ELF-1 (cell line): ENCODE results near the gene STARD9.
"Not testable (repeated sequence)": the region's sequence is repeated elsewhere in the genome, so short reads cannot be mapped to it uniquely, and the experiment has no call there.

ENCODE experiments used
- DNase-seq: peaks from one replicate; pipeline ENCODE4 v3.0.0-alpha.2; 2016; ENCODE audit warnings: low read depth, low spot score

The STARD9 gene

GRCh38 chr15:42575188-42576039, at the start of gene STARD9:
Gene STARD9, plus strand, starts transcription at chr15:42575606. Its CDS starts 110 bp downstream, at chr15:42575716.
- DNase-seq: peak; percentile 100

- no peak for DNase-seq
Measured at GRCh38 chr15:42528970-42529369, 46.4 kb upstream of the STARD9 start.

- DNase-seq: no peak
Measured at GRCh38 chr15:42533246-42533645, 42.2 kb upstream of the STARD9 start.

DNA sequence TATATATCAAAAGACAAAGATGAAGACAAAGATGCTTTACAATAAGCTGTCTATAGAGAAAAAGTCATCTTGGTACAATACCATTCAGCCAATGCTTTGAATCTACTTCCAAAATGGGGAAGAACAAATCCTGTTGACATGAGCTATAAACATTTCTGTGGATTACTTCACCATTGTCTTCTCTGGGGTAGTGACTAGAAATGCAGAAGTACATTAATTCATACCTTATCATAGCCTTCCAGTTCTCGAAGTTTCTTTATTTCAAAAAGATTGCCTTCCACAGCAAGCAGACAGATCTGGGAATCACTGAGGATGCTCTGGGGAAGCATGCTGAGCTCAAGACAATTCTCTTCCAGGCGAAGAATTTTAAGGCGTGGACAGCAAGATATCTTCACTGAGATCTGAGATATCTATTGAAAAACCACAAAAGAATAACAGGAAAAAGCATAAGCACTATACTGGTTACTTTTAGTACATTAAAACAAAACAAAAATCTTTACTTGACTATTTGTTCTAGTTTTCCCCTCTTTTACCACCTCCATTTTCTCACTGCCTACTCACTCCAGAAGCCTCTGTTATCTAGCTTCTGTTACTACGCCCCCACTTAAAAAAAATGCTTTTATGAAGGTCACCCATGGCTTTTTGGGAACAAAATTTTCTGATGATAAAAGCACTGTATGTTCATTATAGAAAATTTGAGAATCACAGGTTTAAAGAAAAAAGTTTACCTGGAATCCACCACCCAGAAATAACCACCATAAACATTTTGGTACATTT, 30.4 kb upstream of the STARD9 start:
- DNase-seq: no peak

DNA sequence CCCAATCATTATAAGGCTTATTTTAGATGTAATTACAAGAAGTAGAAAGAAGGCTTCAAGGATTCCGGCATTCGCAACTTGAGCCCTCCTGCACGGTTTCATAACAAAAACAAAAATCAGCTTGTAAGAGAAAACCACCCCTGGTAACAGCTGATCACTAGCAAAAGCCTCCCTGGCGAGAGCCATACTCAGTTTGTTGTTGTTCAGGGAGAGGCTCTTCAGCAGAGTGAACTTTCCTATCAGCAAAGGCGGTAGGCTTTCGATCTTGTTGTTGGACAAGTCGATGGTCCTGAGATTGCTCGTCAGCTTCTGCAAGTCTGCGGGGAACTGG, 27.5 kb upstream of the STARD9 start:
- DNase-seq: no peak

DNA sequence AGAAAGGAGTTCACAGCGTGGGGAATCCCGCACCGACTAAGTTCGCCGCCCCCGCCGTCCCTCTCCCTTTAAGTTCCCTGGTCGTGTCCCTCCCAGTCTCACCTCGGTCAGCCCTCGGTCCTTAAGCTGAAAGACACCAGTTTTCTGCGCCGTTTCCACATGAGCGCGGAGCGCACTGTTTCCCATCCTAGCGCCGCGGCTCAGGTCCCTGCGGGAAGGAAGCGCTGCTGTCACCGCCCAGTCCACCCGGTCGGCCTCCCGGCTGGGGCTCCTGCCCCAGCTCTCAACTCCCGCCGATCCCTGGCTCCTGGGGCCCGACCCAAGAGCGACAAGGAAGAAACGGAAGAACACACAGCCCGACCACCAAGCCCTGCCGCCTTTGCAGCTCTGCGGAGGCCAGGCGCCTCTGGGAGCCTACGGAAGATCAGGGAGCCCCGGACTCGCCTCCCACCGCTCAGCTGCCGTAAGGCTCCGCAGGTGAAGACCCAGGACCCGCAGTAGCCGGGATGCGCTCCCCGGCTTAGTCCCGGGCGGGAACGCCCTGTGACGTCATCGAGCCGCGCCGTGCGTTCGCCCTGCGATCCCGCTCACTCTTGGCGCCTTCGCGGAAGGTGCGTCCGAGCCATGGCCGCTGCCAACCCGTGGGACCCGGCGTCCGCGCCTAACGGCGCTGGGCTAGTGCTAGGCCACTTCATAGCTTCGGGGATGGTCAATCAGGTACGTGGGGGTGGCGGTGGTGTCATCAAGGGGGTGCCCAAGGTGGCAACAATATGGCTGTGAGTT, 27.0 kb upstream of the STARD9 start, which contains the start of the genes HAUS2 and LRRC57:
Gene HAUS2 (plus strand): TSS at position 590 of the 783 bp plus-strand sequence. CDS start 35 bp downstream, at position 625.
Gene LRRC57 (minus strand): TSS at position 545 of the 783 bp plus-strand sequence. CDS start 359 bp downstream, at position 186.
- DNase-seq: peak; percentile 95

- DNase-seq: no peak
Measured at GRCh38 chr15:42549032-42549491, 26.3 kb upstream of the STARD9 start.

GRCh38 chr15:42549741-42550392, 25.5 kb upstream of the STARD9 start:
- no peak for DNase-seq

- DNase-seq: no peak
Measured at GRCh38 chr15:42553554-42553953, 21.9 kb upstream of the STARD9 start.

DNA sequence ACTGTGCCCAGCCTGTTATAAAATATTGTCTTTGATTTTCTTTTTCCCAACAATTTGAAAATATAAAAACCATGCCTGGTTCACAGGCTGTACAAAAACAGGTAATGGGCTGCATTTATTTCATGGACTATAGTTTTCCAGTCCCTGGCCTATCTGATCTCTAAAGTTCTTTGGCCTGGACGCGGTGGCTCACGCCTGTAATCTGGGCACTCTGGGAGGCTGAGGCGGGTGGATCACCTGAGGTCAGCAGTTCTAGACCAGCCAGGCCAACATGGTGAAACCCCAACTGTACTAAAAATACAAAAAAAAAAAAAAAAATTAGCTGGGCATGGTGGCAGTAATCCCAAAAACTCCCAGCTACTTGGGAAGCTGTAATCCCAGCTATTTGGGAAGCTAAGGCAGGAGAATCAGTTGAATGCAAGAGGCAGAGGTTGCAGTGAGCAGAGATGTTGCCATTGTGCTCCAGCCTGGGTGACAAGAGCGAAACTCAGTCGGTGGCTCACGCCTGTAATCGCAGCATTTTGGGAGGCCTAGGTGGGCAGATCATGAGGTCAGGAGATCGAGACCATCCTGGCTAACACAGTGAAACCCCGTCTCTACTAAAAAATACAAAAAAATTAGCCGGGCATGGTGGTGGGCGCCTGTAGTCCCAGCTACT, 18.7 kb upstream of the STARD9 start:
- DNase-seq: not testable (repeated sequence)

GRCh38 chr15:42558739-42559138, 16.7 kb upstream of the STARD9 start:
- no peak for DNase-seq

DNA sequence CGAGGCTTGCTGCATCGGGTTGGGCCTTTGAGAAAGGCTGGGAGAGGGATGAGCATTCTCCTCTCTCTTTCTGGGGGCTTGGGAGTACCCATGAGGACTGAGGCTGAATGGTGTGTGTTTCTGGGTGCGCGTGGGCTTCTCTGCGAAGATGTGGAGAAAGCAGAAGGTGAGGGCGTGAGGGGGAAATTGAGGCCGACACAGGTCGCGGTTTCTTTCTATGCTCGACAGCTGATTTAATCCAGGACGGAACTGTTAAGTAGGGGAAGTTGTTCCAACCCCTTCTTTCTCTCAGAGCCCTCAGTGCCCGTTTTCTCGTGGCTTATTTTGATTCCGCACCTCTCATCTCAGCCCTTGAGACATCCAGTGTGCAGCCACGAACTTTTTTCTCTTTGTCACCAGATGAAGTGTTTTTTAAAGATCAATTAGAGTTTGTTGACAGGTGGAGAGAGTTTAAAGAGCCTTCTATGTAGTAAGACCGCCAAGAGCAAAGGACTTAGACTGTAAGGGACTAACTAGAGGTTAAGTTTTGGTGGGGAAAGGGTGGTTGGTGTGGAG, 711 bp downstream of the STARD9 start:
- DNase-seq: no peak

DNA sequence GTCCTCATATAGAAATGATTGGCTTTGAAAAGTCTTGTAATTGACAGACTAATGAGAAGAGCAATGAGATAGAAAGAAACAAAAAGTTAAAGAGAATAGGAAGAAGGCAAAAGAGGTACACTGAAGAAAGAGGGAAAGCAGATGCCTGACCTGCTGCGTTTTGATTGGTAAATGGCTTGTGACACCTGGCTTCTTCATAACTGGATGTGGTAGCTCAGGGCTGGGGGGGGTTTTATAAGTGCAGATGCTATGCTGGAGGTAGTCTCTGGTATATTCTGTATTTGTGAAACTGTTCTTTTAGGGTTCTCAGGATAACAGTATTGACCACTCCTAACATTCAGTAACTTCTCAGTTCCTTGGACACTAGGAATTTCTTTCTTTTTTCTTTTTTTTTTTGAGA, 1.4 kb downstream of the STARD9 start:
- DNase-seq: no peak

GRCh38 chr15:42577514-42578031, 2.2 kb downstream of the STARD9 start:
- DNase-seq: no peak

GRCh38 chr15:42578984-42579537, 3.7 kb downstream of the STARD9 start:
- no peak for DNase-seq

GRCh38 chr15:42581272-42581730, 5.9 kb downstream of the STARD9 start:
- DNase-seq: peak; percentile 93

DNA sequence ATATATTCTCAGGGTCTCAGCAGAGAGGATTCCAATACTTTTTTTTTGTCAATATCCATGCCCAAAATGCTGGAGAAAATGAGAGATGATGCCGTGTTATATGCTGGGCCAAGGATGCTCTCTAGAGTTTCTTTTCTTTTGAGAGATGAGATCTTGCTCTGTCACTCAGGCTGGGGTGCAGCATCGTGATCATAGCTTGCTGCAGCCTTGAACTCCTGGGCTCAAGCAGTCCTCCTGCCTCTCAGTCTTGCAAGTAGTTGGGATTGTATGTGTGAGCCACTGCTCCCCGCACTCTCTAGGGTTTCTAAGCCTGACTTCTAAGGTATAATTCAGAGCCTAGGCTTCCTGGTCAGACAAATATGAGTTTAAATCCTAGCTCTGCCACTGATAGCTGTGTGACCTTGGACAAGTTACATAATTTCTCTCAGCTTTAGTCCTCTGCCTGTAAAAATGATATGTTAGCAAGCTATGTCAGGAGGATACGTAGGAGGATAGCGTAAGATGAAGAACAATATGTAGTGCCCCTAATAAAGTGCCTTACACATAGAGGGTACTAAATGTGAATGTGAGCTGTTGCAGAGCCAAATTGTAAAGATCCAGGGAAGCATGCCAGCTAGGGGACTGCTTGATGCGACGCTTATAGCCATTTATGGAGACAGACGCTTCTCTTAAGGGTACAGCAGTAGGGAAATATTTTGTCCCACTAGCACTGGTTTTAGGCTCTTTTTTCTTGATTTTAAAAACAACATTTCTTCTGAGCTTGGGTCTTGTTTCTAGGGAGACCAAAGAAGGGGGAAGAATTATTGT, 7.4 kb downstream of the STARD9 start:
- DNase-seq: no peak

DNA sequence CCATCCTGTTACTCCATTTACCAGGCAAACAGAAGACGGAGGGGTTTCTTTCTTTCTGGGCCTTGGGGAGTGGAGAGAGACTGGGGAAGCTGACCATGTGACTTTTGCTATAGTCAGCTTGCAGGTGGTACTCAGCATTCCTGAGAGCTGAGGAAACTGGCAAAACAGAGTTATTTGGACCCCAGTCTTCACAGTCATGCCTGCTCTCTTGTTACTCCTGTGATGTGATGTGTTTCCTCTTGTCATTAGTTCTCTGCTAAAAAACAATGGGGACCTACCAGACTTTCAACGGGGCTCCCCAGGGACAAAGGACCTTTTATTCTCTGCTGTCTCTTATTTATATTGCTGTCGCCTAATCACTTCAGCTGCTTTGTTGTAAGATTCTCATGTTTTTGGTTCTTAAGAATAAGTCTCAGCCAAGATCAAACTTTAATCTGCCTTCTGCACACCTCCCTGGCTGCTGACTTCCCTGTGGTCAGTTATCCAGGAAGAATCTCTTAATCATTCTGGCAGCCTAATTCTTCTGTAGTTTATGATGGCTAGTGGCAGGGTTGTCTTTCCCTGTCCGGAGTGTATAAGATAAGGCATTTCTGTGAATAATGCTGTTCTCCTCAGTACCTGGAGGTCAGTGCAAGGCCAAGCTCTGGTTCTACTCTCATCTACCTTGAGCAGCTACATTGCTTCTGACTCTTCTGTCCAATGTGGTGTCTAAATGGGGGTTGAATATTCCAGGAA, 8.8 kb downstream of the STARD9 start:
- peak; percentile 34 for DNase-seq
